Activated CD4-positive, CD25-positive, alpha-beta regulatory T cell treated with anti-CD3 and anti-CD28 coated beads, Interleukin-2, amount 50 U/mL, for 24 hours (primary cell): ENCODE measurements around the gene EFCAB5.
"Not testable (repeated sequence)": the region's sequence is repeated elsewhere in the genome, so short reads cannot be mapped to it uniquely, and the experiment has no call there.

ENCODE experiments used
- ATAC-seq, 2 donors: fragments of 150-1000 bp; cut with Tn5 transposase; one replicate each; pipeline ENCODE4 v1.10.0; 2021; ENCODE audit warnings: mild to moderate bottlenecking in 1 of 2, moderate library complexity in 1 of 2

The EFCAB5 gene

DNA sequence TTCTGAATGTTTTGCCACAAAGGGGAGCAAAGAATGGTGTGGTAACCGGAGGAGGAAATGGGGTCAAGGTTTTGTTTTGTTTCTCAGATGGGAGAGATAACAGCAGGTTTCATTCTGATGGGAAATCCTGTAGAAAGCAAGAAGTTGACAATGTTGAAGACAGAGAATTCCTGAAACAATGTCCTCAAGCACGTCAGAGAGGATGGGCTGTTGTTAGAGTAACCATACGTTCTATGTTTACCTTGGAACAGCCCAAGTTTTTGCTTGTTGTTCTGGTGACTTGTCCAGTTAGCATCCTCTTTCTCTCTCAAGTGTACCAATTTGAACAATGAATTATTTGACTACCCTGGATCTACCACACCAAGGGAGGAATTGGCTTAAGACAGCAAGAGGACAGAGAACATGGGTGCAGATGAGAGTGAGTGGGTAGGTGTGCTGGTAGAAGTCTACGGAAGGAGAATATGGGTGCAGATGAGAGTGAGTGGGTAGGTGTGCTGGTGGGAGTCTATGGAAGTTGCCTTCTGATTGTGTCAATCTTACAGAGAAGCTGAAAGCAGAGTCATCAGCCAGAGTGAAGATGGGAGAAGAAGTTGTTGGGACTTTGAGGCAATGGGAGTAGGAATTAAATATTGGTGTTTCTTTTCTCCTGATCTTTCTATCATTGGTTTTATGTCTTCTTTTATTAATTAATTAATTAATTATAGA lies 160.4 kb downstream of the EFCAB5 start:
- no peak for ATAC-seq

DNA sequence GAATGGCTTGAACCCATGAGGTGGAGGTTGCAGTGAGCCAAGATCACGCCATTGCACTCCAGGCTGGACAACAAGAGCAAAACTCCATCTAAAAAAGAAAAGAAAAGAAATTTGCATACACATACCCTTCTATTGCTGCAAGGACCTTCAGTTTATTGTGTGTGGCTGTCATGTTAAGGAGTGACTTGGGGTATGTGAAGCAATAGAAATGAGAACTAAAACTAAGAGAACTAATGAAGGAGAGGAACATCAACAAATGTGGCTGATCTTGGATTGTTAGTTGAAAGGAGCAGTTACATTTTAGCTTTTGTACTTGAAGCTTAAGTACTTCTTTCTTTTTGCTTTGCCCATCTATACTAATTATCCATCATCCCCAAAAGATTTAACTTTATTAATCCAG lies 162.5 kb downstream of the EFCAB5 start:
- no peak for ATAC-seq

DNA sequence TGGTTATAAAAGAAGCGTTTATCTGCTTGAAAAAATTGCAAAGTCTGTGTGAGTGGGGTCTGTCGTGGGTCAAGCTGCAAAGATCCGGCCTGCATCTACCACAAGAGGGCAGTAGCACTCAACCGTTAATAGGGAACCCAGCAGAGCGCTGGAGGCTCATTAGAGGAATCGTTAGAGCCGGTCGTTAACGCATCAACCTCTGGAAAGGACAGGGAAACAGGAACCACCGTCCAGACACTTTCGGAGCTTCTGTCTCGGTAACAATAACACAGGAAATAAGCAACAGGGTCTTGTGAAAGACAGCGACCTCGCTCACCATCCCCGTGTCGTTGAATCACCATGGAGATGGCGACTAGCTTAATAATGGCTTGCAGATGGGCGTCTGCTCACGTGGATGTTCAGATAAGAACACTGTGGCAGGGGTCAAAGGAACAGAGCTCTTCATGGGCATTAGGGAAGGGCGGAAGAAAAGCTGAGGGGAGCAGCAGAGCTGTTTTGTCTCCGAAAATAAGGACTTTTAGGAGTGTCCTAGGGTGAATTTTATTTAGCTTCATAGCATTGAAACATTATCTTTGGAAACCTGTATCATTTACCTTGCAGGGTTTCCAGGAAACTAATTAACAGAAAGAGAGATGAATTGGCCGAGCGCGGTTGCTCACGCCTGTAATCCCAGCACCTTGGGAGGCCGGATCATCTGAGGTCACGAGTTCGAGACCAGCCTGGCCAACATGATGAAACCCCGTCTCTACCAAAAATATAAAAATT lies 163.3 kb downstream of the EFCAB5 start:
- ATAC-seq = peak; percentile 94 to 96

GRCh38 chr17:30112794-30113193 lies 171.4 kb downstream of the EFCAB5 start:
- ATAC-seq = no peak

DNA sequence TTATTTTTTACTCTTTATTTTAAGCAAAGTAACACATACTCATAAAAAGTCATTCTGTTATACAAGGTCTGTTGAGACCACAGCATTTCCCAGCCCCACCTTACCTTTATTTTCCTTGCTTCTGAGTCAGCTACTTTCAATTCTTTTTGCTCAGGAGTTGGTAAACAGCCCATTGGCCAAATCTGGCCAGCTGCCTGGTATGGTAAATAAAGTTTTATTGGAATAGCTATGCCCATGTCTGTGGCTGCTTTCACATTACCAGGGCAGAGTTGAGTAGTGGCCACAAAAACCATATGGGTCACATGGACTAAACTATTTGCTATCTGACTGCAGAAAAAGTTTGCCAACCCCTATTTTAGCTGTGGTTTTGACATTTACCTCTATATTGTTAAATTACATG lies 171.8 kb downstream of the EFCAB5 start:
- ATAC-seq = no peak

DNA sequence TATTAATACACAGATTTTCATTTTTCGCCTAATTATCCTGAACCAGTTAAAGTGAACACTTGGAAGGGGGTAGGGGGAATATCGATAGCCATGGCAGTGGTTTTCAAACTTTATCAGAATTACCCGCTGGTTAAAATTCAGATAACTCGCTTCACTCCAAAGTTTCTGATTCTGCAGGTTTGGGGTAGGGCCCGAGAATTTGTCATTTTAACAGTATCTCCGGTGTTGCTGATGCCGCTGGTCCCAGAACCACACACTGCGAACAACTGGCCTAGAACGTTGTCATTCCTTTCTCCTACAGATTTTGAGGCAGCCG lies 174.9 kb downstream of the EFCAB5 start:
- ATAC-seq = no peak

GRCh38 chr17:30116661-30117551 lies 175.5 kb downstream of the EFCAB5 start, which contains the start of gene NSRP1:
NSRP1 (plus strand) TSS chr17:30116816; CDS start chr17:30116844, 28 bp downstream.
- peak; percentile 96 to 97 for ATAC-seq

DNA sequence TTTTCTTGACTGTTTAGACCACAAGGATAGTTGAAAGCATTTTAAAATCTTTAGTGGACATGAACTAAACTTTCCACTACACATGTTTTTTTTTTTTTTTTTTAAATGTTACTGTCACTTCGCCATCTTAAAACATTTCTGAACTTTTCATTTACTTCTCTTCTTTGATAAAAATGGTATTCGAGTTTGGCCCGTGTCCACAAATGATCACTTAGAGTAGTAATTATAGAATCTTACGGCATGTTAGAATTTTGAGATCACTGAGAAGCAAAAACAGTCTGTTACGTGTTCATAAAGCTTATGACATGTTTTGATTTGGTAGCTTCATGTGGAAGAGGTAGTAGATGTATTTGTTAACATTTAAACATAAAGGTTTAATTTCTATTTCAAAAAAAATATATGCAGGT lies 176.2 kb downstream of the EFCAB5 start:
- no peak for ATAC-seq

GRCh38 chr17:30118635-30119034 lies 177.2 kb downstream of the EFCAB5 start:
- not testable (repeated sequence) for ATAC-seq

DNA sequence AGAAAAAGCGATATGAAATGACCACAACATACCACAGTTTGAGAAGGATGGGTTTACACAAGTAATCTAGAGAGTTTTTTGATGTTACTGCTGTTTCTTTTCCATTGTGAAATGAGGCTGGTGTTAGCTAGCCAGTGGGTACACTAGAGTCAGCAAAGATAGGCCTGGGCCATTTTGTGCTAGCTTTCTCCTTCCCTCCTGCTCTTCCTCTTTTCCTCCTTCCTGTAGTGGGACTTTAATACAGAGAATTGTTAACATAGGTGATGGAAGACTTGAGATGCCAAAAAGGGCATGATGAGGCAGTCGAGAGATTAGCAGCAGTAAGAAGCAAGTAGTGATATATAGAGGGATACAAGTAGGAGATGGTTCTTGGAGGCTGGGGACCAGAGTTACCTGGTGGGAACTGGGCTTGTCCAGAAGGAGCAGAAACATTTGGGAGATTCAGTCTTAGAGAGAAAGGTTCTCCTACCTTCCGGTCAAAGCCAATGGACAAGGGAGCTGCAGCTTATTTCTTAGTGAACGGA lies 182.9 kb downstream of the EFCAB5 start:
- no peak for ATAC-seq

DNA sequence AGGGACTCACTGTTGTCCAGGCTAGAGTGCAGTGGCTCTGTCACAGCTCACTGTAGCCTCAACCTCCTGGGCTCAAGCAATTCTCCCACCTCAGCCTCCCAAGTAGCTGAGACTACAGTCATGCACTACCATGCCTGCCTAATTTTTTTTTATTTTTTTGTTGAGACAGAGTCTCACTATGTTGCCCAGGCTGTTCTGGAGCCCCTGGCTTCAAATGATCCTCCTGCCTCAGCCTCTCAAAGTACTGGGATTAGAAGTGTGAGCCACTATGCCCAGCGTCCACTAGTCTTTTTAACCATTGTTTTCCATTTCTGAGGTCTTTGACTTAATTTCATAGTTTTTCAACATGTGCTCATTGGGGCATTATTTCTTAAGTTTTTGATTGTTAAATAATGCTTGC lies 188.7 kb downstream of the EFCAB5 start:
- ATAC-seq = no peak

DNA sequence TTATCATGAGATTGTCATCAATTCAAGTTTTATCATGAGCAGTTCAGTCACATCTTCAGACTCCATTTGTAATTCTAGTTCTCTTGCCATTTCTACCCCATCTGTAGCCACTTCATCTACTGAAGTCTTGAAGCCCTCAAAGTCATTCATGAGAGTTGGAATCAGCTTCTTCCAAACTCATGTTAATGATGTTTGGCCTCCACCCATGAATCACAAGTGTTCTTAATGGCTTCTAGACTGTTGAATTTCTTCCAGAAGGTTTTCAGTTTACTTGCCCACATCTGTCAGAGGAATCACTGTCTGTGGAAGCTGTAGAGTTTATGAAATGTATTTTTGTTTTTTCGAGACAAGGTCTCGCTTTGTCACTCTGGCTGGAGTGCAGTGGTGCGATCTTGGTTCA lies 191.2 kb downstream of the EFCAB5 start:
- ATAC-seq = no peak

DNA sequence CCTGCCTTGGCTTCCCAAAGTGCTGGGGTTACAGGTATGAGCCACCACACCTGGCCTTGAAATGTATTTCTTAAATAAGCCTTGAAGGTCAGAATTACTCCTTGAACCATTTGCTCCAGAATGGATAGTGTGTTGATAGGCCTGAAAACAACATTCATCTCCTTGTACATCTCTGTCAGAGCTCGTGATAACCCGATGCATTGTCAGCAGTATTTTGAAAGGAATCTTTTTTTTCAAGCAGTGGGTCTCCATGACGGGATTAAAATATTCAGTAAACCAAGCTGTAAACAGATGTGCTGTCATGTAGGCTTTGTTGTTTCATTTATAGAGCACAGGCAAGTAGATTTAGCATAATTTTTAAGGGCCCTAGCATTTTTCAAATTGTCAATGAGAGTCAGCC lies 191.8 kb downstream of the EFCAB5 start:
- ATAC-seq = no peak

DNA sequence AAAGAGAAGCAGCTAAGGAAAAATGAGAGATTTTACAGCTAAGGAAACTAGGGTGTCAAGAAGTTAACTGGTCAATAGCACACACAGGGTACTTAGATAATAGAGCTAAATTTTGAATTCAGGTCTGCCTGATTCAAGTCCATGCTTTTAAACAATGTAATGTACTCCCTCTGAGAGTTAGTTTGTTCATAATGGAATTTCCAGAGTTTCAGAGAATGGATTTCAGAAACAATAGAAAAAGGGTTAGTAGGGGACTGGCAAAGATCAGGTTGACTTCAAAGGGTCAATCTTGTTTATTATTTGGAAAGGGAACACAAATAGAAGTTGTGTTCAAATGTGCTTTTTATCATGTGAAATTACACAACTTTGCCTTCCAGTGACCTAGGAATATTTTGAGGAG lies 193.1 kb downstream of the EFCAB5 start:
- no peak for ATAC-seq

- ATAC-seq = no peak
Observed at GRCh38 chr17:30137158-30137557, 195.7 kb downstream of the EFCAB5 start.

DNA sequence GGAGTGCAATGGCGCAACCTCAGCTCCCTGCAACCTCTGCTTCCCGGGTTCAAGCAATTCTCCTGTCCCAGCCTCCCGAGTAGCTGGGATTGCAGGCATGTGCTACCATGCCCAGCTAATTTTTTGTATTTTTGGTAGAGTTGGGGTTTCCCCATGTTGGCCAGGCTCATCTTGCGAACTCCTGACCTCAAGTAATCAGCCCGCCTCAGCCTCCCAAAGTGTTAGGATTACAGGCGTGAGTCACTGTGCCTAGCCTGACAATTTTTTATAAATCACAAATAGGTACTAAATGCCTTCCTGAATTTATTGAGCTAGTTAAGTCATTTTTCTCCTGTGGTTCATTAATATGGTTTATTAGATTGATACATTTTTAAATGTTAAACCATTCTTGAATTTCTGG lies 206.4 kb downstream of the EFCAB5 start:
- ATAC-seq = peak in 1 of 2 donors; percentile 24

DNA sequence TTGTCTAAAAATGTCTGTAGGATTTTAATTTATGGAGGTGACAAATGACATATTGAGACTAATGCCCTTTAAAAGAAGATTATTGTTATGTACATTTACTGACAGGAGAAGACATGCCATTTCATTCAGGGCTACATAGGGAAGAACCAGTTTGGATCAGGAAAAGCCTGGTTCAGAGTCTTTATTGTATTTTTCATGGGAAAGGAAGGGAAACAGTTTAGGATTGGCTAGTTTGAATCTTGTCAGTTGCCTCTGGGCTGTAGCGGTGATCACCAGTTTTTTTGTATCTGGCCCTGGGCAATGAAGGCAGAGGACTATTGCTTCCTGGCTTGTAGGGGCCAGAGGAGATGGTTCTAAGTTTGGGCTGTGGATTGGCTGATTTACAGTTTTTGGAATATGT lies 206.9 kb downstream of the EFCAB5 start:
- no peak for ATAC-seq

DNA sequence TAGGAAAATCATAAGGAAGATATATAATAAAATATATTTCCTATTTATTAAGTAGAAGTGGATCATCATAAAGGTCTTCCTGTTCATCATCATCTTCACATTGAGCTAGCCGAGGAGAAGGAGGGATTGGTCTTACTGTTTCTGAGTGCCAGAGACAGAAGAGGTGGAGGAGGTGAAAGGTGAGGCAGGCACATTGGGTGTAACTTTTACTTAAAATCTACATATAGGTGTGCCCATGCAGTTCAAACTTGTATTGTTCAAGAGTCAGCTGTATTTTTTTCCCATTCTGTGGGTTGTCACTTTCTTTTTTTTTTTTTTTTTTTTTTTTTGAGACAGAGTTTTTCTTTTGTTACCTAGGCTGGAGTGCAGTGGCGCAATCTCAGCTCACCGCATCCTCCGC lies 210.0 kb downstream of the EFCAB5 start:
- ATAC-seq = no peak

DNA sequence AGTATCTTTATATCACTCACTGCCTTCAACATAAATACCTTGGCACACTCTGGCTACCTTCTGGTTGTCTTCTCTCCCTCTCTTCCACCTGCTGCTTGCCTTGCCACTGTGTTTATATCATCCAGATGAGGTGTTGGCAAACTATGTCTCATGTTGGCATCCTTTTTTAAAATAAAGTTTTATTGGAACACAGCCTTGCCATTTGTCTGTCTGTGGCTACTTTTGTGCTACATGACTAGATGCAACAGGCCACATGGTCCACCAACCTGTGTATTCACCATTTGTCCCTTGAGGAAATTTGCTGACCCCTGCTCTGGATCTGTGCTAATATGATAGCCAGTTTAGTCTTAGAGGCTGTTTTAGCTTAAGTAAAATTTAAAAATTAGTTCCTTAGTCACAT lies 212.0 kb downstream of the EFCAB5 start:
- ATAC-seq = no peak

DNA sequence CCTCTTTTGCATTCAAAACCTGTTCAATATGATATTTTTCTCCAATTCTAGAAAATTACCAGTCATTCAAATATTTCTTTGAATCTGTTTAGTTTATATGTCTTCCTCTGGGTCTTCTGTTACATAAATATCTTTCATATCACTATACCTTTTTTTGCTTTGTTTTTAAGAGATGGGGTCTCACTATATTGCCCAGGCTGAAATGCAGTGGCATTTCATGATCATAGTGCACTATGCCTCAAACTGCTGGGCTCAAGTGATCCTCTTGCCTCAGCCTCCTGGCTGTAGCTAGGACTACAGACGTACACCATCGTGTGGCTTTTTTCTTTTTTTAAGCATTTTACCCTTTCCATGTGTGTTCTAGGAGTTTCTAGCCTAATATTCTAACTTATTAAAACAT lies 214.0 kb downstream of the EFCAB5 start:
- ATAC-seq = no peak
